ENCODE results near the gene FAM161A.

FAM161A gene

GRCh38 chr2:61775956-61776570, 77.8 kb downstream of the FAM161A start:
- DNase-seq: no peak
